IMR-90 (cell line): ENCODE results near the gene EPB41L2. TPM values are rescaled to one million over a fixed set of nuclear protein-coding genes. Genes with fewer than 3 reads are reported as not detected.

Experiments used
- ATAC-seq: fragments of 200-7000 bp; cut with Tn5 transposase; 2 replicates; pipeline ENCODE4 v1.9.1; 2020; ENCODE audit warnings: low read depth, mild to moderate bottlenecking, moderate library complexity
- BruUV-seq: library from RNA; stranded (reverse); fragments of 400-500 nt; replicated peaks from 2 replicates; lab custom pipeline; 2021; lab: Mats Ljungman, UMichigan
- CTCF ChIA-PET: fragments of 300-600 bp; formaldehyde crosslinking; extraction: SDS; loops from one replicate; lab custom pipeline; 2021; ENCODE audit warnings: antibody characterized with exemption; lab: Yijun Ruan, JAX
- POLR2A ChIA-PET: fragments of 300-600 bp; sonication (Branson Sonifier 250); formaldehyde crosslinking; loops from one replicate; lab custom pipeline; 2022; ENCODE audit warnings: antibody characterized with exemption; ENCODE audit not compliant: unreplicated experiment; lab: Charles Lee
- DNase-seq: peaks from one replicate; pipeline ENCODE4 v3.0.0; 2013
- H2AFZ ChIP-seq: replicated peaks from 2 replicates; pipeline ENCODE3; 2013; ENCODE audit warnings: low read length, mild to moderate bottlenecking; ENCODE audit not compliant: poor library complexity
- H2AK5ac ChIP-seq: 2 replicates; pipeline ENCODE4 v1.6.1; 2013; ENCODE audit warnings: low read depth, low read length, inconsistent platforms
- H2AK9ac ChIP-seq: replicated peaks from 2 replicates; pipeline ENCODE3; 2013; ENCODE audit warnings: mild to moderate bottlenecking, low read depth, low read length, moderate library complexity; ENCODE audit not compliant: poor library complexity
- H2BK120ac ChIP-seq: 2 replicates; pipeline ENCODE4 v1.6.1; 2013; ENCODE audit warnings: low read depth, low read length, inconsistent platforms
- H2BK15ac ChIP-seq: 3 replicates; pipeline ENCODE4 v1.6.1; 2013; ENCODE audit warnings: low read depth, low read length, inconsistent platforms
- H2BK20ac ChIP-seq: 2 replicates; pipeline ENCODE4 v1.6.1; 2013; ENCODE audit warnings: low read depth, mild to moderate bottlenecking, inconsistent platforms, low read length, moderate library complexity
- H2BK5ac ChIP-seq: 2 replicates; pipeline ENCODE4 v1.6.1; 2013; ENCODE audit warnings: mild to moderate bottlenecking, low read depth, low read length, inconsistent platforms; ENCODE audit not compliant: poor library complexity, severe bottlenecking
- H3K14ac ChIP-seq: replicated peaks from 2 replicates; pipeline ENCODE4 v1.6.1; 2013; ENCODE audit warnings: low read depth, low read length, inconsistent platforms
- H3K18ac ChIP-seq: 2 replicates; pipeline ENCODE4 v1.6.1; 2013; ENCODE audit warnings: low read depth, low read length, control low read depth
- H3K23ac ChIP-seq: 2 replicates; pipeline ENCODE4 v1.6.1; 2013; ENCODE audit warnings: low read depth, low read length, inconsistent platforms
- H3K27ac ChIP-seq: 2 replicates; pipeline ENCODE4 v1.5.1; 2013; ENCODE audit warnings: mild to moderate bottlenecking, control low read depth, low read length; ENCODE audit not compliant: insufficient read depth
- H3K27me3 ChIP-seq: 2 replicates; pipeline ENCODE4 v1.6.1; 2013; ENCODE audit warnings: low read length; ENCODE audit not compliant: control insufficient read depth, insufficient read depth
- H3K36me3 ChIP-seq: 2 replicates; pipeline ENCODE4 v1.6.1; 2013; ENCODE audit warnings: low read length, mixed read lengths; ENCODE audit not compliant: control insufficient read depth, insufficient read depth
- H3K4ac ChIP-seq: 2 replicates; pipeline ENCODE4 v1.6.1; 2013; ENCODE audit warnings: low read depth, low read length, inconsistent platforms
- H3K4me1 ChIP-seq: 2 replicates; pipeline ENCODE4 v1.6.1; 2013; ENCODE audit warnings: low read length, mixed read lengths; ENCODE audit not compliant: control insufficient read depth, insufficient read depth
- H3K4me2 ChIP-seq: 2 replicates; pipeline ENCODE4 v1.6.1; 2013; ENCODE audit warnings: low read depth, mild to moderate bottlenecking, control low read depth, low read length, moderate library complexity
- H3K4me3 ChIP-seq: 2 replicates; pipeline ENCODE4 v1.5.1; 2013; ENCODE audit warnings: low read depth, mild to moderate bottlenecking, control low read depth, low read length, moderate library complexity; ENCODE audit not compliant: insufficient read depth
- H3K56ac ChIP-seq: 2 replicates; pipeline ENCODE4 v1.6.1; 2013; ENCODE audit warnings: low read length, inconsistent platforms; ENCODE audit not compliant: insufficient read depth; ENCODE audit errors: extremely low read depth
- H3K79me1 ChIP-seq, 2 experiments: 2 replicates each; pipeline ENCODE4 v1.6.1; 2013; ENCODE audit warnings: low read length in 2 of 2, inconsistent platforms in 1 of 2, low read depth in 1 of 2
- H3K9ac ChIP-seq: 2 replicates; pipeline ENCODE4 v1.6.1; 2013; ENCODE audit warnings: low read depth, low read length, control low read depth
- H3K9me1 ChIP-seq: 2 replicates; pipeline ENCODE4 v1.6.1; 2013; ENCODE audit warnings: low read length, inconsistent platforms; ENCODE audit not compliant: insufficient read depth
- H3K9me3 ChIP-seq: 2 replicates; pipeline ENCODE4 v1.6.1; 2013; ENCODE audit warnings: low read length; ENCODE audit not compliant: control insufficient read depth, insufficient read depth
- H4K20me1 ChIP-seq: 2 replicates; pipeline ENCODE4 v1.6.1; 2013; ENCODE audit warnings: low read length, inconsistent platforms; ENCODE audit not compliant: insufficient read depth
- H4K5ac ChIP-seq: 2 replicates; pipeline ENCODE4 v1.6.1; 2013; ENCODE audit warnings: mild to moderate bottlenecking, low read depth, low read length, control low read depth
- H4K8ac ChIP-seq, 2 experiments: 2 replicates each; pipeline ENCODE4 v1.6.1; 2013; ENCODE audit warnings: low read depth in 2 of 2, low read length in 2 of 2, control low read depth in 1 of 2, inconsistent platforms in 1 of 2
- H4K91ac ChIP-seq: 2 replicates; pipeline ENCODE4 v1.6.1; 2013; ENCODE audit warnings: low read depth, low read length, inconsistent platforms; ENCODE audit not compliant: insufficient read depth
- BHLHE40 ChIP-seq: fragments of 150-350 bp; IDR thresholded peaks from 2 replicates; pipeline ENCODE4 v1.6.1; 2016; ENCODE audit warnings: mild to moderate bottlenecking, low read depth, low read length
- CHD1 ChIP-seq: IDR thresholded peaks from 2 replicates; pipeline ENCODE4 v1.6.1; 2012; ENCODE audit warnings: low read depth, low read length, improper control_type of control experiment
- MXI1 ChIP-seq: IDR thresholded peaks from 2 replicates; pipeline ENCODE4 v1.6.1; 2012; ENCODE audit warnings: low read depth, mild to moderate bottlenecking, low read length, moderate library complexity, borderline replicate concordance
- NFE2L2 ChIP-seq: fragments of 150-350 bp; IDR thresholded peaks from 2 replicates; pipeline ENCODE4 v1.6.1; 2016; ENCODE audit warnings: low read depth, mild to moderate bottlenecking, low read length
- POLR2A ChIP-seq: IDR thresholded peaks from 2 replicates; pipeline ENCODE4 v1.6.1; 2012; ENCODE audit warnings: mild to moderate bottlenecking, low read depth, low read length
- RAD21 ChIP-seq: IDR thresholded peaks from 2 replicates; pipeline ENCODE4 v1.6.1; 2012; ENCODE audit warnings: low read length, improper control_type of control experiment
- WGBS, 2 experiments: methylation state at CpG; one replicate each; pipeline versions ENCODE4 v1.1.5 to v1.1.7; 2013; ENCODE audit warnings: missing lambda C conversion rate in 2 of 2; ENCODE audit not compliant: insufficient read length in 1 of 2; ENCODE audit errors: extremely low coverage in 2 of 2; 5-methylcytosine and 5-hydroxymethylcytosine counted together
- dilution Hi-C: fragments of 300-500 bp; cut with HindIII; formaldehyde crosslinking; loops from one replicate; pipeline ENCODE4 v1.14.3; 2018; ENCODE audit warnings: low sequenced_read_pairs; ENCODE audit not compliant: unreplicated experiment
- in situ Hi-C: fragments of 300-500 bp; cut with MboI; formaldehyde crosslinking; loops from 3 replicates; pipeline ENCODE4 v1.14.3; 2019; ENCODE audit warnings: low sequenced_read_pairs, inconsistent platforms, mixed read lengths
- intact Hi-C: fragments of 100-400 bp; cut with micrococcal nuclease; formaldehyde crosslinking; loops from 2 replicates; pipeline ENCODE4 v1.10.0; 2022
- polyA plus RNA-seq, 3 experiments: library from polyadenylated mRNA; depleted of rRNA; stranded (reverse); fragments of >200 nt; gene quantifications; 2 replicates each; pipeline ENCODE4 v1.2.3, GENCODE V29; 2012; ENCODE audit warnings: low replicate concordance in 1 of 3
- total RNA-seq: library from RNA; depleted of rRNA; stranded (reverse); fragments of >200 nt; gene quantifications from 2 replicates; pipeline ENCODE4 v1.2.3, GENCODE V29; 2012
- TF ChIP-seq, protein P1 (sequence below): fragments of 150-350 bp; IDR thresholded peaks from 2 replicates; pipeline ENCODE4 v1.6.1; 2017; ENCODE audit warnings: mild to moderate bottlenecking, antibody characterized with exemption, low read length, low read depth

EPB41L2 gene
- total and polyA plus RNA-seq, 2 of the 4 experiments (the other 2 are of a cell fraction), result 85.7 to 99.8 TPM

DNA sequence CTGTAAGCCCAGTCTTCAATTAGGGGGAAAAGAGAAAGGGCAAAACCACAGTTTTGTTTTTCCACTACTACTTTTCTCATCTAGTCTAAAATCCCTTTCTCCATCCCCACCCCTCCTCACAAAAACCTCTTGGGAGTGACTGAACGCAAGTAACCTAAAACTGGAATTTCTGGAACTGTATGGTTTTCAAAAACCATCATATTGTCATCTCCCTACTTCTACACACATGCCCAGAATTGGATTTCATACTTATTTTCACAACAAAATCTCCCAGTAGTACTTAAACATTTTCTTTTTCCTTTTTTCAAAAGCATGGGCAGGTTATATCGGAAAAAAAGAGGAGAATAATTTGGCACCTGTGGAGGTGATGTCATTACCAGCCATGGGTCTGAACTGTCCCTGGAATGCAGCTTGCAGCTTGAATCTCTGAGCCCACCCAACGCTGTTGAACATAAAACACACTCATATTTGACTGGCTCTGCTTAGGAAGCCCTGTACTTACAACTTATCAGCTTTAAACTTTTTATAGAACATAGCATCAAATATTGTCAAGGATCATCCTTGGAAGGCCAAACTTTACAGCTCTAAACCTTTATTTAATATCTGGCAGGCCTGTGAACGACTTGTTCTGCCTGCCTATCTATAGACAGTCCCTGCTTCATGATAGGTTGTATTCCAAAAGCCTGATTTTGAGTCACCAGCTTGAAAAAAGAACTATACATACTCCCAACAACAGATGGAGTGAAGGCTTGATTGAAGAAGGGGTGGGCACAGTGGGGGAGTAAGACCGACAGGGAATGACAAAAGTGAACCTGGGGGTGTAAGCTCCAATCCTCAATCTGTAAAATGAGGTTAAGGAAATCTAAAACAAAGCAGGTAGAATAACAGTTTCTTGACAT lies 59.3 kb downstream of the EPB41L2 start:
- no peak overlapping the region for H3K4me3 ChIP-seq
- peak overlapping the region; percentile 10; the same call in 1 of the 2 replicates for H3K23ac ChIP-seq
- 0 out of 2 replicates have a peak overlapping the region, but pooled peaks have one; percentile 24 for H3K14ac ChIP-seq
- DNase-seq, result no peak
- H3K36me3 ChIP-seq, result no peaks in the 10 kb centered on the region; the same call in 1 of the 2 replicates
- H4K8ac ChIP-seq, result peak overlapping the region in 1 of 2 experiments; percentile 48; a peak in 2 of 4 replicates
- no peaks in the 10 kb centered on the region for H3K27me3 ChIP-seq
- peaks cover 11% of the 10 kb centered on the region for H3K9me3 ChIP-seq
- H2BK120ac ChIP-seq, result no peak overlapping the region
- H3K4ac ChIP-seq, result no peak overlapping the region; the same call in 1 of the 2 replicates
- no peak overlapping the region; the same call in 1 of the 2 replicates for H3K4me2 ChIP-seq
- H2AK9ac ChIP-seq, result no peak overlapping the region
- no peak overlapping the region; the same call in 1 of the 2 replicates for H4K5ac ChIP-seq
- in situ Hi-C loops, result no loop called here
- no peak overlapping the region for H4K91ac ChIP-seq
- ATAC-seq, result no peak
- BruUV-seq, result no TSS peak
- H2AK5ac ChIP-seq, result peak overlapping the region; percentile 56; the same call in 1 of the 2 replicates
- H3K18ac ChIP-seq, result no peak overlapping the region; the same call in 1 of the 2 replicates
- H3K9ac ChIP-seq, result no peak overlapping the region
- peaks cover 22% of the 10 kb centered on the region for H3K4me1 ChIP-seq
- peaks cover 46 to 78% of the 10 kb centered on the region in 2 experiments for H3K79me1 ChIP-seq
- WGBS, 2 experiments, result 67% methylated on average over 1 of the region's 5 CpGs; no CpG with 5 or more reads in 1 of the 2 experiments
- H2AFZ ChIP-seq, result no peak overlapping the region
- no peak overlapping the region for H3K56ac ChIP-seq
- peaks cover 35% of the 10 kb centered on the region for H4K20me1 ChIP-seq
- H2BK20ac ChIP-seq, result no peak overlapping the region
- H3K9me1 ChIP-seq, result peaks cover 11% of the 10 kb centered on the region; the same call in 1 of the 2 replicates
- H2BK5ac ChIP-seq, result no peak overlapping the region
- intact Hi-C loops, result no loop called here
- H2BK15ac ChIP-seq, result peak overlapping the region; percentile 46; the same call in 1 of the 3 replicates
- no peak for TF ChIP-seq NFE2L2
- TF ChIP-seq CHD1, result no peak
- no peak for TF ChIP-seq MXI1
- no peak for TF ChIP-seq BHLHE40
- TF ChIP-seq RAD21, result no peak
- TF ChIP-seq, protein P1, sequence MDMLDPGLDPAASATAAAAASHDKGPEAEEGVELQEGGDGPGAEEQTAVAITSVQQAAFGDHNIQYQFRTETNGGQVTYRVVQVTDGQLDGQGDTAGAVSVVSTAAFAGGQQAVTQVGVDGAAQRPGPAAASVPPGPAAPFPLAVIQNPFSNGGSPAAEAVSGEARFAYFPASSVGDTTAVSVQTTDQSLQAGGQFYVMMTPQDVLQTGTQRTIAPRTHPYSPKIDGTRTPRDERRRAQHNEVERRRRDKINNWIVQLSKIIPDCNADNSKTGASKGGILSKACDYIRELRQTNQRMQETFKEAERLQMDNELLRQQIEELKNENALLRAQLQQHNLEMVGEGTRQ, result no peak
- no peak for TF ChIP-seq POLR2A
- no peak overlapping the region for H3K27ac ChIP-seq
- dilution Hi-C loops, result no loop called here
- ChIA-PET POLR2A (no interaction called here), CTCF (interaction anchor here (0.7 kb wide), 1 partner anchor 12 kb away, joined by 3 read pairs; no protein-coding TSS in a partner anchor)
